T-helper 22 cell (primary cell): ENCODE data around the gene KRTAP10-2.

Source experiments
- DNase-seq: peaks from one replicate; pipeline ENCODE4 v3.0.0-alpha.2; 2020; ENCODE audit warnings: low read depth

KRTAP10-2 gene

GRCh38 chr21:44526096-44526997, 25.0 kb downstream of the KRTAP10-2 start:
- no peak for DNase-seq

- no peak for DNase-seq
Observed at GRCh38 chr21:44525391-44526095, 25.8 kb downstream of the KRTAP10-2 start.

GRCh38 chr21:44524414-44525371, 26.6 kb downstream of the KRTAP10-2 start:
- no peak for DNase-seq

GRCh38 chr21:44523567-44524413, 27.5 kb downstream of the KRTAP10-2 start:
- no peak for DNase-seq

- DNase-seq, result no peak
Observed at GRCh38 chr21:44522753-44523204, 28.5 kb downstream of the KRTAP10-2 start.

- DNase-seq, result no peak
Observed at GRCh38 chr21:44521928-44522752, 29.2 kb downstream of the KRTAP10-2 start.

- DNase-seq, result no peak
Observed at GRCh38 chr21:44521301-44521927, 29.9 kb downstream of the KRTAP10-2 start.

- no peak for DNase-seq
Observed at GRCh38 chr21:44520326-44521300, 30.7 kb downstream of the KRTAP10-2 start.

- DNase-seq, result no peak
Observed at GRCh38 chr21:44519346-44520325, 31.7 kb downstream of the KRTAP10-2 start.

- no peak for DNase-seq
Observed at GRCh38 chr21:44518686-44519085, 32.6 kb downstream of the KRTAP10-2 start.

- no peak for DNase-seq
Observed at GRCh38 chr21:44517175-44517899, 34.0 kb downstream of the KRTAP10-2 start.

GRCh38 chr21:44516828-44517174, 34.5 kb downstream of the KRTAP10-2 start:
- DNase-seq, result no peak

- DNase-seq, result no peak
Observed at GRCh38 chr21:44516342-44516741, 35.0 kb downstream of the KRTAP10-2 start.

- DNase-seq, result no peak
Observed at GRCh38 chr21:44515359-44516165, 35.7 kb downstream of the KRTAP10-2 start.

- DNase-seq, result no peak
Observed at GRCh38 chr21:44514746-44515358, 36.5 kb downstream of the KRTAP10-2 start.
